Measurements from ENCODE around the gene OBP2A. TPM values are rescaled to one million over a fixed set of nuclear protein-coding genes. Genes with fewer than 3 reads are reported as not detected.
A peak's percentile ranks its signal among the peaks of the same experiment; 100 is the strongest.

The OBP2A gene
- total RNA-seq, 4 donors from 2014 or later = not detected

- DNase-seq = peak; percentile 44 to 83 (median 72)
- Histone ChIP-seq H3K4me1 (peaks cover 3 to 15% (median 9%) of the 10 kb centered on the region in 4 donors), H3K9me3 (no peaks in the 10 kb centered on the region), H3K27me3 (no peaks in the 10 kb centered on the region), H3K27ac (no peak overlapping the region), H3K36me3 (peaks cover 0 to 26% (median 0%) of the 10 kb centered on the region in 3 donors), H3K4me3 (no peak overlapping the region)
- no peak for TF ChIP-seq POLR2A (IDR thresholded peaks at IDR 0.05)
- TF ChIP-seq, protein P1, sequence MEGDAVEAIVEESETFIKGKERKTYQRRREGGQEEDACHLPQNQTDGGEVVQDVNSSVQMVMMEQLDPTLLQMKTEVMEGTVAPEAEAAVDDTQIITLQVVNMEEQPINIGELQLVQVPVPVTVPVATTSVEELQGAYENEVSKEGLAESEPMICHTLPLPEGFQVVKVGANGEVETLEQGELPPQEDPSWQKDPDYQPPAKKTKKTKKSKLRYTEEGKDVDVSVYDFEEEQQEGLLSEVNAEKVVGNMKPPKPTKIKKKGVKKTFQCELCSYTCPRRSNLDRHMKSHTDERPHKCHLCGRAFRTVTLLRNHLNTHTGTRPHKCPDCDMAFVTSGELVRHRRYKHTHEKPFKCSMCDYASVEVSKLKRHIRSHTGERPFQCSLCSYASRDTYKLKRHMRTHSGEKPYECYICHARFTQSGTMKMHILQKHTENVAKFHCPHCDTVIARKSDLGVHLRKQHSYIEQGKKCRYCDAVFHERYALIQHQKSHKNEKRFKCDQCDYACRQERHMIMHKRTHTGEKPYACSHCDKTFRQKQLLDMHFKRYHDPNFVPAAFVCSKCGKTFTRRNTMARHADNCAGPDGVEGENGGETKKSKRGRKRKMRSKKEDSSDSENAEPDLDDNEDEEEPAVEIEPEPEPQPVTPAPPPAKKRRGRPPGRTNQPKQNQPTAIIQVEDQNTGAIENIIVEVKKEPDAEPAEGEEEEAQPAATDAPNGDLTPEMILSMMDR (IDR thresholded peaks at IDR 0.05) = peak in 5 of 6 experiments; percentile 56 to 68 (median 61)
These were observed 41.4 kb upstream of the OBP2A start for GRCh38 chr9:135504262-135505243.

GRCh38 chr9:135505406-135506187 lies 40.3 kb upstream of the OBP2A start:
- TF ChIP-seq POLR2A (IDR thresholded peaks at IDR 0.05) = no peak
- TF ChIP-seq, protein P1 (IDR thresholded peaks at IDR 0.05) = no peak
- peak in 1 of 3 donors; percentile 34 for DNase-seq
- H3K27me3 ChIP-seq = no peaks in the 10 kb centered on the region
- no peak overlapping the region for H3K4me3 ChIP-seq
- peaks cover 0 to 26% (median 0%) of the 10 kb centered on the region in 3 donors for H3K36me3 ChIP-seq
- H3K4me1 ChIP-seq = peaks cover 3 to 14% (median 9%) of the 10 kb centered on the region in 4 donors
- no peaks in the 10 kb centered on the region for H3K9me3 ChIP-seq
- H3K27ac ChIP-seq = no peak overlapping the region

- Histone ChIP-seq H3K4me1 (peaks cover under 1 to 10% (median 4%) of the 10 kb centered on the region in 4 donors), H3K27ac (no peak overlapping the region), H3K27me3 (no peaks in the 10 kb centered on the region), H3K4me3 (no peak overlapping the region), H3K36me3 (peaks cover 0 to 26% (median 0%) of the 10 kb centered on the region in 3 donors), H3K9me3 (no peaks in the 10 kb centered on the region)
- DNase-seq = peak in 1 of 3 donors; percentile 39
- TF ChIP-seq, protein P1 (IDR thresholded peaks at IDR 0.05) = no peak
- no peak for TF ChIP-seq POLR2A (IDR thresholded peaks at IDR 0.05)
These were observed 39.4 kb upstream of the OBP2A start for GRCh38 chr9:135506327-135507103.

- H3K36me3 ChIP-seq = peaks cover 0 to 26% (median 0%) of the 10 kb centered on the region in 3 donors
- no peak overlapping the region for H3K27ac ChIP-seq
- TF ChIP-seq POLR2A (IDR thresholded peaks at IDR 0.05) = no peak
- TF ChIP-seq, protein P1 (IDR thresholded peaks at IDR 0.05) = no peak
- peaks cover 0 to 1% (median 0%) of the 10 kb centered on the region in 4 donors for H3K4me1 ChIP-seq
- H3K4me3 ChIP-seq = no peak overlapping the region
- DNase-seq = peak in 1 of 3 donors; percentile 33
- H3K9me3 ChIP-seq = no peaks in the 10 kb centered on the region
- no peaks in the 10 kb centered on the region for H3K27me3 ChIP-seq
These were observed 38.6 kb upstream of the OBP2A start for GRCh38 chr9:135507104-135508035.

All from Peyer's patch (tissue), 4 donors.